MG63 (cell line): ENCODE results near the gene NAV2. TPM values are rescaled to one million over a fixed set of nuclear protein-coding genes. Genes with fewer than 3 reads are reported as not detected.

Source experiments
- DNase-seq: peaks from one replicate; pipeline ENCODE4 v3.0.0-alpha.2; 2020
- H3K27me3 ChIP-seq: fragments of 250-450 bp; sonication (Bioruptor Pico); 2 replicates; pipeline ENCODE4 v1.5.1; 2020; ENCODE audit warnings: mild to moderate bottlenecking, moderate library complexity
- H3K36me3 ChIP-seq: fragments of 250-450 bp; sonication (Bioruptor Pico); 2 replicates; pipeline ENCODE4 v1.5.1; 2020; ENCODE audit warnings: mild to moderate bottlenecking, moderate library complexity
- H3K4me3 ChIP-seq: fragments of 250-450 bp; sonication (Bioruptor Pico); 2 replicates; pipeline ENCODE4 v1.5.1; 2020; ENCODE audit warnings: mild to moderate bottlenecking, moderate library complexity
- H3K9me3 ChIP-seq: fragments of 250-450 bp; sonication (Bioruptor Pico); 2 replicates; pipeline ENCODE4 v1.5.1; 2020; ENCODE audit warnings: mild to moderate bottlenecking, moderate library complexity
- total RNA-seq: library from RNA; depleted of rRNA; stranded (reverse); fragments of >200 nt; shearing (Covaris generic); gene quantifications from 2 replicates; pipeline ENCODE4 v1.2.3, GENCODE V29; 2014; ENCODE audit warnings: low replicate concordance

The NAV2 gene
- total RNA-seq, 1 experiment from 2014 or later: 3.7 TPM

- DNase-seq: peak; percentile 57
- Histone ChIP-seq H3K36me3 (peaks cover 82% of the 10 kb centered on the region), H3K9me3 (no peaks in the 10 kb centered on the region), H3K4me3 (no peak overlapping the region), H3K27me3 (no peaks in the 10 kb centered on the region)
Measured at GRCh38 chr11:20056109-20056949, 343.7 kb downstream of the NAV2 start.

DNA sequence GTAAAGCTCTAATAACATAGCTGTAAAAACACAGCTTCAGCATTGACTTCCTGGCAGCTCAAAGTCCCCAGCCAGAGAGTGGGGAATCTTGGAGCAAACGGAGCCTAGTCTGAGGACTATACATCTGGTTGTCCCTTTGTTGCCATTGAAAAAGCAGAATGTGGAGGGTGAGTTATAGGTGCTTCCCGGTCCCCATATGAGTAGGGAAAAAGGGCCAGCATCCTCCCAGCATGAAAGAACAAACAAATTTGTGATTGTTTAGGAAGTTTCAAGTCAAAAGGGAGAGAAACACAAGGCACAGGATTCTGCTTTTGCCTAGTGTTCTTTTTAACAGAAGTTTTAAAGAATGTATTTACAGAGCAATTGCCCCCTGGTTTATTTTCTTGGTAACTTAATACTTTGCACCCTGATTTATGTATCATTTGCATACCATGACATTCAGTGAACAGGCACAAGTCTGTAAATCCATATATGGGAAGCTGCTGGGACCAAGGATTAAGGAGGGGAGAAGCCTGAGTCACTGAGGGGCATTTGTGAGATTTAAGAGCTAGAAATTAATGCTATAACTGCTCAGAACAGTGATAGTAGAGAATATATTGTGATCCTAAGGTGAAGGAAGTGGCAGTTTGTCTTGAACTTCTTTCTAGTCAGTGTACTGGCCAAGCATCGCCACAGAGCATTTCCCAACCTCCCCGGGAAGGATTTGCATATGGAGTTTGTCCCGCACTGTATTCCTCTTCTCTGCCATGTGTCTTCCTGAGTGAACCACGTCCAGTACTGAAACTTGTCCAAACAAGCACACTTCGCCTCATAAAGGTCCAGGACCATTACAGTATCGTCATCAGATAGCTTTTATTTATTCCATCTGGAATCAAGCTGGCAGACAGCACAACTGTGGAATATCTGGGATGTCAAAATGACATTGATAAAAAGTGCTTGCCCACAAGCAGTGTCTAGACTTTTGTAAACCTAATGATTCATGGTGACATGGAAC, 344.6 kb downstream of the NAV2 start:
- peaks cover 81% of the 10 kb centered on the region for H3K36me3 ChIP-seq
- H3K9me3 ChIP-seq: no peaks in the 10 kb centered on the region
- H3K27me3 ChIP-seq: no peaks in the 10 kb centered on the region
- no peak for DNase-seq
- H3K4me3 ChIP-seq: no peak overlapping the region

- H3K27me3 ChIP-seq: no peaks in the 10 kb centered on the region
- H3K9me3 ChIP-seq: no peaks in the 10 kb centered on the region
- peaks cover 86% of the 10 kb centered on the region for H3K36me3 ChIP-seq
- no peak overlapping the region for H3K4me3 ChIP-seq
- no peak for DNase-seq
Measured at GRCh38 chr11:20058749-20059458, 346.3 kb downstream of the NAV2 start.

DNA sequence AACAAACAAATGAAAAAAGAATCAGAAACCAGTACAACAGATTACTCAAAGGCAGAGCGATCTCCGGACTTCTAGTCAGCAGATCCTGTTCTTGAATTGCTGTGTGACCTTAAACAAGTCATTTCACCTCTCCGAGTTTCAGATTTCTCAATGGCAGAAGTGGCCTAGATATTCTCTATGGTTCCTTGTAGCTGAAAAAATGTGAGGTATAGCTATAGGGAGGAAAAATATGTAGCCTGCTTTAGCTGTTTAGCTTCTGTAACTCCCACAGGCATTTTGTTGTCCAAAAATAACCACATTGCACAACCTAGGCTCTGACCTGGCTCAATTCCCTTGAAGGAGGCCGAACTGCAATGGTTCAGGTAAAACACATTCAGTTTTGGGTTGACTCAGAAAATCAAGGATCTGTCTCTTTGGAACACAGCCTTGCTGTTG, 347.0 kb downstream of the NAV2 start:
- peaks cover 86% of the 10 kb centered on the region for H3K36me3 ChIP-seq

DNA sequence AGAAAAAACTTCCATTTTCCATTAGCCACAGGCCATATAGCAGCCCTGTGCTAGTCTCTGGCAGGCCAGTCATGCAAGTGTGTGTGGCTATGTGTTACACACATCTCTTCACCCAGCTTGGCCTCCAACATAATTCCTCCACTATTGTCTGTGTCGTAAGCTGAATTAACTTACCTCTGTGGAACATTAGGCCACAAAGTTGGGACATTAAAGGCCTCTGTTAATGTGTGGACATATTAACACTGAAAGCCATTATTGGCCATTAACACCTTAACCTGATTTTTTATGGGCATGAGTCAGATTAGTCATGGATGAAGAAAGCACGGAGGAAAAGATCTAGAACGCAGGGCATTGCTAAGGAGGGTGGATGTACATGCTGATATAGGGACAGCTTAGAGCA, 347.5 kb downstream of the NAV2 start:
- Histone ChIP-seq H3K27me3 (no peaks in the 10 kb centered on the region), H3K36me3 (peaks cover 88% of the 10 kb centered on the region), H3K9me3 (no peaks in the 10 kb centered on the region), H3K4me3 (no peak overlapping the region)
- no peak for DNase-seq

More for the DNA sequence above, 347.0 kb downstream of the NAV2 start:
- no peak for DNase-seq
- H3K27me3 ChIP-seq: no peaks in the 10 kb centered on the region
- H3K9me3 ChIP-seq: no peaks in the 10 kb centered on the region
- H3K4me3 ChIP-seq: no peak overlapping the region

GRCh38 chr11:20060647-20061205, 348.1 kb downstream of the NAV2 start:
- H3K36me3 ChIP-seq: peaks cover 88% of the 10 kb centered on the region
- H3K4me3 ChIP-seq: no peak overlapping the region
- H3K9me3 ChIP-seq: no peaks in the 10 kb centered on the region
- no peak for DNase-seq
- H3K27me3 ChIP-seq: no peaks in the 10 kb centered on the region

DNA sequence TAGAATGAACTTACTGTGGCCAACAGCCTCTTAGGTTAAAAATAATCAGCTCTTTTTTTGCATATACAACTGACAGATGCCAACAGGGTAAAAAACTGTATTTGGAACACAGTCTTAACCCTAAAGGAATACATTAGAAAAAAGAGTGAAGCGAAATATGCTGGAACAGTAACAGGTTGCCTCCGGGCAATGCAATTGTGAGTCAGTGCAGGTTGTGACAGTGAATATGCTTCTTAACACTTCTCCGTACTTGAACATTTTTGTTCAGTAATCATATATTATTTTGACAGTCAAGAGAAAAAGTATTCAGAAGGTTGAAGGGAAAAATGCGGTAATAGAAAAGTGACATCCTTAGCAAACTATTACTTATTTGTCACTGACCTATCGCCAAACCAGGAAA, 349.1 kb downstream of the NAV2 start:
- Histone ChIP-seq H3K36me3 (peaks cover 88% of the 10 kb centered on the region), H3K4me3 (no peak overlapping the region), H3K9me3 (no peaks in the 10 kb centered on the region), H3K27me3 (no peaks in the 10 kb centered on the region)
- DNase-seq: no peak

- H3K36me3 ChIP-seq: peaks cover 84% of the 10 kb centered on the region
- H3K9me3 ChIP-seq: no peaks in the 10 kb centered on the region
- DNase-seq: no peak
- no peaks in the 10 kb centered on the region for H3K27me3 ChIP-seq
- no peak overlapping the region for H3K4me3 ChIP-seq
Measured at GRCh38 chr11:20064961-20065405, 352.3 kb downstream of the NAV2 start.

- Histone ChIP-seq H3K9me3 (no peaks in the 10 kb centered on the region), H3K4me3 (no peak overlapping the region), H3K36me3 (peaks cover 83% of the 10 kb centered on the region), H3K27me3 (no peaks in the 10 kb centered on the region)
- DNase-seq: no peak
Measured at GRCh38 chr11:20065406-20065805, 352.8 kb downstream of the NAV2 start.

DNA sequence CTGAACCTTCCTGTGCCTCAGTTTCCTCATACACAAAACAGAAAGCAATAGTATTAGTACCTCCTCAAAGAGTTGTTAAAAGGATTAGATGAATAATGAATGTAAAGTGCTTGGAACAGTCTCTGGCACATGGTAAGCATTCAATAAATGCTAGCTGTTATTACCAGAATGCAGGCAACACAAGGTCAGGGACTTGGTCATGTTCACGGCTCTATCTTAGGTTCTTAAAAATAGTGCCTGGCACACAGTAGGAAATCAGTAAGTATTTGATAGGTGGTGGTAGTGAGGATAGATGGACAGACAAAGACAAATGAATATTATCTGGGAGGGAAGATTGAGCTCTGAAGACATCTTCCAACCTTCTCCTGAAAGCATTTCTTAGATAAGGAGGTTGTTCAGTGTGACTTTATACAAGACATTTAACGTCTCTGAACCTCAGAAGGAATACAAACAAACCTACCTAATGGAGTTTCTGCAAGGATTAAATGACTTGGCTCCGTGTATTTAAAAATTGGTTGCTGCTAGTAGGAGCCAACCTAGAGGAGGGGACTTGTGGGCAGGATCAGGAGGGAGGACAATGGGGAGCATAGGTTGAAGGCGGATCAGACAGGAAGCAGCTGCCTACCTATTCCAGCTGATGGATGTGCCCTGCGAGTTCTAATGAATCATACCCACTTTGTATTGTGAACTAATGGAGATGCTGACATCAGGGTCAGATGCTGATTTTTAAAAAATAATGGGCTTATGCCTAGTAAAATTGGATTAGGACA, 353.6 kb downstream of the NAV2 start:
- no peak for DNase-seq
- Histone ChIP-seq H3K4me3 (no peak overlapping the region), H3K36me3 (peaks cover 83% of the 10 kb centered on the region), H3K27me3 (no peaks in the 10 kb centered on the region), H3K9me3 (no peaks in the 10 kb centered on the region)

GRCh38 chr11:20066783-20067156, 354.1 kb downstream of the NAV2 start:
- no peaks in the 10 kb centered on the region for H3K9me3 ChIP-seq
- H3K27me3 ChIP-seq: no peaks in the 10 kb centered on the region
- H3K36me3 ChIP-seq: peaks cover 86% of the 10 kb centered on the region
- no peak overlapping the region for H3K4me3 ChIP-seq
- no peak for DNase-seq

GRCh38 chr11:20067665-20068064, 355.0 kb downstream of the NAV2 start:
- peaks cover 86% of the 10 kb centered on the region for H3K36me3 ChIP-seq
- no peaks in the 10 kb centered on the region for H3K9me3 ChIP-seq
- H3K27me3 ChIP-seq: no peaks in the 10 kb centered on the region
- DNase-seq: no peak
- no peak overlapping the region for H3K4me3 ChIP-seq

GRCh38 chr11:20068691-20069090, 356.1 kb downstream of the NAV2 start:
- H3K4me3 ChIP-seq: no peak overlapping the region
- peaks cover 83% of the 10 kb centered on the region for H3K36me3 ChIP-seq
- H3K27me3 ChIP-seq: no peaks in the 10 kb centered on the region
- DNase-seq: no peak
- no peaks in the 10 kb centered on the region for H3K9me3 ChIP-seq

DNA sequence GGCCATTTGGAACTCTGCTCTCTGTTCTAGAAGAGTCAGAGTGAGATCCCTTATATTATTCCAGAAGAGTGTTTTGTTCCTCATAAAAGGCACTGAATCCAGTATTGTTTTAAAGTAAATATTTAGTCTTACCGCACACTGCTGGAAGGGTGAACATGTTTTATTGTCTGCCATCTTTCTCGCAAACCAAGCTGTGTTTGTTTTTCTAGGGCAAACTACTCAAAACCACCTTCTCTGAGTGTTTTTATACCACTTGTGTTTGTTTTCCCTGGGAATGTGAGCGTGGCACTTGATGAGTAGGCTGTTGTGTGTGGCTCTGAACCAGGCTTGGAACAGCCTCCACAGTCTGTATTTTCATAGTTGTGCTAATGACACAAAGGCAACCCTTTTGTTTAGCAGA, 357.8 kb downstream of the NAV2 start:
- peak; percentile 19 for DNase-seq
- no peaks in the 10 kb centered on the region for H3K27me3 ChIP-seq
- H3K36me3 ChIP-seq: peaks cover 71% of the 10 kb centered on the region
- no peaks in the 10 kb centered on the region for H3K9me3 ChIP-seq
- no peak overlapping the region for H3K4me3 ChIP-seq

DNA sequence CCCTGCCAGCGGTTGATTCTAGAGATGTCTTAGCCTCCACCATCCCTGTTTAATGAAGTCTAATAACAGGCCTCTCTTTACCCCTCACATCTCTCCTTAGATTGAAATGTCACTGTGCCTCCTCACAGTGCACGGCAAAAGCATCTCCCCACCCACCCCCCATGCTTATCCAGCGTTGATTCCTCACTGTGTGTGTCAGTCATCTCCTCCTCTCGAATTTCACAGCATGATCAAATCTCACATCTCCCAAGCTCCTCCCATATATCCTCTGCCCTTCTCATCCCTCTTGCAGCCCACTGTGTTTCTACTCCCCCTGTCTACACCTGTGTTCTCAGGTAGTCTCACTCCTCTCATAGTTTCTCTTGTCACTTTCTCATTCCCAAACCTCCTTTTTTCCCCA, 363.0 kb downstream of the NAV2 start:
- Histone ChIP-seq H3K27me3 (no peaks in the 10 kb centered on the region), H3K9me3 (no peaks in the 10 kb centered on the region), H3K4me3 (no peak overlapping the region), H3K36me3 (peaks cover 77% of the 10 kb centered on the region)
- DNase-seq: no peak

- Histone ChIP-seq H3K9me3 (no peaks in the 10 kb centered on the region), H3K4me3 (no peak overlapping the region), H3K36me3 (peaks cover 81% of the 10 kb centered on the region), H3K27me3 (no peaks in the 10 kb centered on the region)
- DNase-seq: no peak
Measured at GRCh38 chr11:20078846-20079245, 366.2 kb downstream of the NAV2 start.
